Esophagus squamous epithelium (tissue), 4 donors: ENCODE data around the gene SNX7.

Experiments used
- POLR2A ChIP-seq, 4 donors: fragments of 450-650 bp; IDR thresholded peaks; one replicate each; pipeline ENCODE4 v1.6.1; 2017; ENCODE audit warnings: antibody characterized with exemption in 4 of 4, mild to moderate bottlenecking in 4 of 4, moderate library complexity in 3 of 4
- TF ChIP-seq, protein P1 (sequence below), 6 experiments: fragments of 450-650 bp in 4 of 6; fragments of 200-600 bp in 2 of 6; sonication (generic) in 2 of 6; IDR thresholded peaks; one replicate each; pipeline ENCODE4 v1.5.1; 2016 to 2019; ENCODE audit warnings: antibody characterized with exemption in 6 of 6, mild to moderate bottlenecking in 4 of 6, moderate library complexity in 4 of 6

DNA sequence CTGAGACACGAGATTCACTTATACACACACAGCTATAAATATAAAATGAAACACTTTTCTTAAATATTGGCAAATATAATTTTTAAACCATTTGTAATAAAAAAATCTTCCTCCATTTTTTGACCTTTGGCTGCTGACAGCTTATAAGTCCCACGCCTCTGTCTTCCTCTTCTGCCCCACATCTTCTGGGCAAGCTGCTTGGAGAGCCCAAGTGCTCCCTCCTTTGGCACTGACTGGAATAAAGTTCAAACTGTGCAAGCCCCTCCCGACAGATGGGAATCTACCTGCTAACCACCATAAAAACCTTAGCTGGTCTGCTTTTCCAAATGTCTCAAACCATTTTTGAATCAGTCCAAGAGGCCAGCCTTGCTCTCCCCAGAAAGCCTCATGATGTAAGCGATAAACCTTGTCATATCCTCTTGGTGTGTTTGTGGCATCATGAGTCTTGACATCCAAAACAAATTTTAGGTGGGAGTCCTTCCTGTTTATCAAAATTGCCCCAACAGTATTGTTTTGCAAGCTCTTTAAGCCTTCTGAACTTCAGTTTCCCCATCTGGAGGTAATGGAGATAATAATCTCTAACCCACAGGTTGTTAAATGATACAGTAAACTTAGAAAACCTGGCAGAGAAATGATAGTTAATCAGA, 99.8 kb downstream of the SNX7 start:
- no peak for TF ChIP-seq POLR2A (IDR thresholded peaks at IDR 0.05)
- TF ChIP-seq, protein P1, sequence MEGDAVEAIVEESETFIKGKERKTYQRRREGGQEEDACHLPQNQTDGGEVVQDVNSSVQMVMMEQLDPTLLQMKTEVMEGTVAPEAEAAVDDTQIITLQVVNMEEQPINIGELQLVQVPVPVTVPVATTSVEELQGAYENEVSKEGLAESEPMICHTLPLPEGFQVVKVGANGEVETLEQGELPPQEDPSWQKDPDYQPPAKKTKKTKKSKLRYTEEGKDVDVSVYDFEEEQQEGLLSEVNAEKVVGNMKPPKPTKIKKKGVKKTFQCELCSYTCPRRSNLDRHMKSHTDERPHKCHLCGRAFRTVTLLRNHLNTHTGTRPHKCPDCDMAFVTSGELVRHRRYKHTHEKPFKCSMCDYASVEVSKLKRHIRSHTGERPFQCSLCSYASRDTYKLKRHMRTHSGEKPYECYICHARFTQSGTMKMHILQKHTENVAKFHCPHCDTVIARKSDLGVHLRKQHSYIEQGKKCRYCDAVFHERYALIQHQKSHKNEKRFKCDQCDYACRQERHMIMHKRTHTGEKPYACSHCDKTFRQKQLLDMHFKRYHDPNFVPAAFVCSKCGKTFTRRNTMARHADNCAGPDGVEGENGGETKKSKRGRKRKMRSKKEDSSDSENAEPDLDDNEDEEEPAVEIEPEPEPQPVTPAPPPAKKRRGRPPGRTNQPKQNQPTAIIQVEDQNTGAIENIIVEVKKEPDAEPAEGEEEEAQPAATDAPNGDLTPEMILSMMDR (IDR thresholded peaks at IDR 0.05): no peak
